BLaER1 treated with 17β-estradiol and CSF1 and Interleukin-3, amounts not matched to agents 10 nM and 100 nM (cell line): ENCODE data around the gene RBBP5.

Experiments used
- H3K27ac ChIP-seq, 11 experiments: shearing (Covaris generic); formaldehyde crosslinking; 2 replicates each; pipeline ENCODE4 v1.8.1; 2022
- H3K27me3 ChIP-seq, 11 experiments: shearing (Covaris generic); formaldehyde crosslinking; 2 replicates each; pipeline ENCODE4 v1.8.1; 2022
- H3K36me3 ChIP-seq, 11 experiments: shearing (Covaris generic); formaldehyde crosslinking; 2 replicates each; pipeline ENCODE4 v1.8.1; 2022
- H3K4me1 ChIP-seq, 10 experiments: shearing (Covaris generic); formaldehyde crosslinking; 2 replicates each; pipeline ENCODE4 v1.8.1; 2022
- H3K4me2 ChIP-seq, 11 experiments: shearing (Covaris generic); formaldehyde crosslinking; 2 replicates each; pipeline ENCODE4 v1.8.1; 2022
- H3K4me3 ChIP-seq, 10 experiments: shearing (Covaris generic); formaldehyde crosslinking; 2 replicates each; pipeline ENCODE4 v1.8.1; 2022
- H3K9ac ChIP-seq, 11 experiments: shearing (Covaris generic); formaldehyde crosslinking; 2 replicates each; pipeline ENCODE4 v1.8.1; 2022
- H3K9me3 ChIP-seq, 11 experiments: shearing (Covaris generic); formaldehyde crosslinking; replicated peaks in 1 of 11; 2 replicates each; pipeline ENCODE4 v1.8.1; 2022
- H4K20me1 ChIP-seq, 11 experiments: shearing (Covaris generic); formaldehyde crosslinking; 2 replicates each; pipeline ENCODE4 v1.8.1; 2022
- Cebpa-rat ChIP-seq, 11 experiments: shearing (Covaris generic); IDR thresholded peaks; 2 replicates each; pipeline ENCODE4 v1.8.1; 2022

RBBP5 gene

GRCh38 chr1:205072881-205073280 lies 48.9 kb downstream of the RBBP5 start:
- Histone ChIP-seq H3K9ac (no peak overlapping the region), H3K4me3 (no peak overlapping the region), H4K20me1 (peaks cover 0 to 14% (median 0%) of the 10 kb centered on the region in 11 experiments; a peak in 2 of 22 replicates), H3K36me3 (no peaks in the 10 kb centered on the region), H3K27me3 (no peaks in the 10 kb centered on the region), H3K4me1 (peaks cover 0 to 10% (median 7%) of the 10 kb centered on the region in 10 experiments; a peak in 9 of 20 replicates), H3K4me2 (no peak overlapping the region), H3K27ac (no peak overlapping the region), H3K9me3 (no peaks in the 10 kb centered on the region)
- TF ChIP-seq Cebpa-rat (IDR thresholded peaks at IDR 0.05), result no peak

GRCh38 chr1:205072286-205072685 lies 49.5 kb downstream of the RBBP5 start:
- no peaks in the 10 kb centered on the region for H3K27me3 ChIP-seq
- TF ChIP-seq Cebpa-rat (IDR thresholded peaks at IDR 0.05), result no peak

GRCh38 chr1:205071801-205072200 lies 50.0 kb downstream of the RBBP5 start:
- no peak overlapping the region for H3K27ac ChIP-seq
- H3K4me1 ChIP-seq, result peaks cover 0 to 10% (median 7%) of the 10 kb centered on the region in 10 experiments; a peak in 9 of 20 replicates
- TF ChIP-seq Cebpa-rat (IDR thresholded peaks at IDR 0.05), result no peak
- H3K36me3 ChIP-seq, result no peaks in the 10 kb centered on the region
- H3K4me3 ChIP-seq, result no peak overlapping the region
- no peak overlapping the region for H3K9ac ChIP-seq
- no peaks in the 10 kb centered on the region for H3K27me3 ChIP-seq
- peaks cover 0 to 11% (median 0%) of the 10 kb centered on the region in 11 experiments; a peak in 2 of 22 replicates for H4K20me1 ChIP-seq
- H3K9me3 ChIP-seq, result no peaks in the 10 kb centered on the region
- no peak overlapping the region for H3K4me2 ChIP-seq

More at GRCh38 chr1:205072286-205072685, 49.5 kb downstream of the RBBP5 start:
- Histone ChIP-seq H3K4me2 (no peak overlapping the region), H3K4me1 (peaks cover 0 to 10% (median 7%) of the 10 kb centered on the region in 10 experiments; a peak in 9 of 20 replicates), H3K9me3 (no peaks in the 10 kb centered on the region), H4K20me1 (peaks cover 0 to 14% (median 0%) of the 10 kb centered on the region in 11 experiments; a peak in 2 of 22 replicates), H3K9ac (no peak overlapping the region), H3K4me3 (no peak overlapping the region), H3K36me3 (no peaks in the 10 kb centered on the region), H3K27ac (no peak overlapping the region)

GRCh38 chr1:205071028-205071409 lies 50.8 kb downstream of the RBBP5 start:
- H3K4me2 ChIP-seq, result no peak overlapping the region
- no peaks in the 10 kb centered on the region for H3K9me3 ChIP-seq
- peaks cover 0 to 2% (median 0%) of the 10 kb centered on the region in 10 experiments; a peak in 3 of 20 replicates for H3K4me1 ChIP-seq
- no peak overlapping the region for H3K27ac ChIP-seq
- no peak for TF ChIP-seq Cebpa-rat (IDR thresholded peaks at IDR 0.05)
- no peak overlapping the region for H3K9ac ChIP-seq
- H3K36me3 ChIP-seq, result no peaks in the 10 kb centered on the region
- no peak overlapping the region for H3K4me3 ChIP-seq
- no peaks in the 10 kb centered on the region for H3K27me3 ChIP-seq
- peaks cover 0 to 6% (median 0%) of the 10 kb centered on the region in 11 experiments; a peak in 2 of 22 replicates for H4K20me1 ChIP-seq

GRCh38 chr1:205069371-205070125 lies 52.2 kb downstream of the RBBP5 start:
- no peak overlapping the region for H3K9ac ChIP-seq
- no peak overlapping the region for H3K4me2 ChIP-seq
- no peaks in the 10 kb centered on the region for H3K36me3 ChIP-seq
- H3K27ac ChIP-seq, result no peak overlapping the region
- H4K20me1 ChIP-seq, result peaks cover 0 to 6% (median 0%) of the 10 kb centered on the region in 11 experiments; a peak in 2 of 22 replicates
- H3K4me1 ChIP-seq, result no peaks in the 10 kb centered on the region
- H3K4me3 ChIP-seq, result no peak overlapping the region
- no peak for TF ChIP-seq Cebpa-rat (IDR thresholded peaks at IDR 0.05)
- no peaks in the 10 kb centered on the region for H3K9me3 ChIP-seq
- H3K27me3 ChIP-seq, result no peaks in the 10 kb centered on the region

GRCh38 chr1:205068457-205069040 lies 53.2 kb downstream of the RBBP5 start:
- Histone ChIP-seq H3K9ac (no peak overlapping the region), H4K20me1 (peaks cover 0 to 6% (median 0%) of the 10 kb centered on the region in 11 experiments; a peak in 2 of 22 replicates), H3K4me1 (no peaks in the 10 kb centered on the region), H3K4me2 (no peak overlapping the region), H3K27me3 (no peaks in the 10 kb centered on the region), H3K27ac (no peak overlapping the region), H3K36me3 (no peaks in the 10 kb centered on the region), H3K4me3 (no peak overlapping the region), H3K9me3 (no peaks in the 10 kb centered on the region)
- TF ChIP-seq Cebpa-rat (IDR thresholded peaks at IDR 0.05), result no peak

- Histone ChIP-seq H4K20me1 (peaks cover 0 to 2% (median 0%) of the 10 kb centered on the region in 11 experiments; a peak in 2 of 22 replicates), H3K4me2 (no peak overlapping the region), H3K4me1 (no peaks in the 10 kb centered on the region), H3K4me3 (no peak overlapping the region), H3K27me3 (no peaks in the 10 kb centered on the region), H3K27ac (no peak overlapping the region), H3K9me3 (no peaks in the 10 kb centered on the region), H3K9ac (no peak overlapping the region), H3K36me3 (no peaks in the 10 kb centered on the region)
- TF ChIP-seq Cebpa-rat (IDR thresholded peaks at IDR 0.05), result no peak
Measured at GRCh38 chr1:205068001-205068400, 53.8 kb downstream of the RBBP5 start.

- no peak for TF ChIP-seq Cebpa-rat (IDR thresholded peaks at IDR 0.05)
- Histone ChIP-seq H3K4me2 (no peak overlapping the region), H4K20me1 (no peaks in the 10 kb centered on the region; a peak in 2 of 22 replicates), H3K27ac (no peak overlapping the region), H3K36me3 (no peaks in the 10 kb centered on the region), H3K4me1 (no peaks in the 10 kb centered on the region), H3K9ac (no peak overlapping the region), H3K9me3 (no peaks in the 10 kb centered on the region), H3K4me3 (no peak overlapping the region), H3K27me3 (no peaks in the 10 kb centered on the region)
Measured at GRCh38 chr1:205067031-205067430, 54.7 kb downstream of the RBBP5 start.

- no peaks in the 10 kb centered on the region for H3K36me3 ChIP-seq
- no peak for TF ChIP-seq Cebpa-rat (IDR thresholded peaks at IDR 0.05)
- no peak overlapping the region for H3K9ac ChIP-seq
- no peak overlapping the region for H3K4me3 ChIP-seq
- H3K27ac ChIP-seq, result no peak overlapping the region
- H3K4me2 ChIP-seq, result no peak overlapping the region
- H3K9me3 ChIP-seq, result no peaks in the 10 kb centered on the region
- no peaks in the 10 kb centered on the region for H3K27me3 ChIP-seq
- no peaks in the 10 kb centered on the region; a peak in 2 of 22 replicates for H4K20me1 ChIP-seq
- H3K4me1 ChIP-seq, result peaks cover 0 to 7% (median 2%) of the 10 kb centered on the region in 10 experiments; a peak in 12 of 20 replicates
Measured at GRCh38 chr1:205066141-205066818, 55.5 kb downstream of the RBBP5 start.
